HG02623 (cell line): ENCODE measurements around the gene ALAS1.

ENCODE experiments used
- ATAC-seq: cut with Tn5 transposase; IDR thresholded peaks from one replicate; pipeline ENCODE4 v1.9.1; 2021; ENCODE audit warnings: moderate library complexity; ENCODE audit not compliant: unreplicated experiment

Gene ALAS1

DNA sequence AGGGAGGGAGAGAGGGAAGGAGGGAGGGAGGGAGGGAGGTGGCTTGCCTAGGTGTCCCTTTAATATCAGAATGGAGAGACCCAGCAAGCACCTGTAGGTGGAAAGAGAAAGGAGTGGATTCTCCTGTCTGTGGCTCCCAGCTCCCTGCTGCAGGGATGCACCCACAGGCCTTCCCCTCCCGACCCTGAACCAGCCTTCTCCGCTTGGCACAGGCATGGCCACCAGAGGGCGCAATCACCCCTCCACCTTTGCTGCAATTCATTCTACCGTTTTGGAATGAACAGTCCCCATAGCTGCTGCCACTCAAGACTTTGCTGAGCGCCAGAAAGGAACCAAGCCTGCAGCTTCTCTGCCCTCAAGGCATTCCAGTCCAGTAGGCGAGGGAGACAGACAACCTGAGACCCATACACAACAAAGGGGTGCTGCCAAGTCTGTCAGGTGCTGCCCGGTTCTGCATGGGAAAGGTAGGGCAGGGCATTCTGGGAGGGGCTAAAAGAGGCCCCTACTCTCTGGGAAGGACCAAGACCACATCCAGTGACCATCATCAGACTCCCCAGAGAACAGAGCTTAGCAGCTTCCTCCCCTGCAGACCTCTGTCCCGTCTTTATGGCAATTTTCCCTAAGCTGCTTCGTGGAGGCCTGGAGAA, 22.5 kb downstream of the ALAS1 start:
- no peak for ATAC-seq

DNA sequence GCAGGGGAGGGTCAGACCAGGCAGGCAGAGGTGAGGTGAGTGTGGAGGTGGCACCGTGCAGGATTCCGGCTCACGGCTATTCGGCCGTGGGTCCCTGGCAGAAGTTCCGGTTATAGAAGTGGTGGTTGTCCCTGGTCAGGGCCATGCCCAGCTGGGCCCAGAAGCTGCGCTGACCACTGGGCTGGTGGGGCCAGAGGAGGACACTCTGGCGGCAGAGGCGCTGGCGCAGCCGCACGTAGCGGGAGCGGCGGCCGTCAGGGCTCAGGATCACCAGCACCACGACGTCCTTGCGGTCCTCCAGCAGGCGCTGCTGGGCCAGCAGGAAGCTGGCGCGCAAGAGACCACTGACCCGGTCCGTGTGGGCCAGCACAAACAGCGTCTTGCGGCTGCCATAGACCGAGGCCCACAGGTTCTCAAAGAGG, 23.2 kb downstream of the ALAS1 start:
- ATAC-seq = no peak

- ATAC-seq = no peak
These were observed 23.8 kb downstream of the ALAS1 start for GRCh38 chr3:52221563-52222318.

GRCh38 chr3:52222319-52223221, 24.6 kb downstream of the ALAS1 start:
- ATAC-seq = no peak

GRCh38 chr3:52223449-52224408, 25.8 kb downstream of the ALAS1 start:
- ATAC-seq = no peak

DNA sequence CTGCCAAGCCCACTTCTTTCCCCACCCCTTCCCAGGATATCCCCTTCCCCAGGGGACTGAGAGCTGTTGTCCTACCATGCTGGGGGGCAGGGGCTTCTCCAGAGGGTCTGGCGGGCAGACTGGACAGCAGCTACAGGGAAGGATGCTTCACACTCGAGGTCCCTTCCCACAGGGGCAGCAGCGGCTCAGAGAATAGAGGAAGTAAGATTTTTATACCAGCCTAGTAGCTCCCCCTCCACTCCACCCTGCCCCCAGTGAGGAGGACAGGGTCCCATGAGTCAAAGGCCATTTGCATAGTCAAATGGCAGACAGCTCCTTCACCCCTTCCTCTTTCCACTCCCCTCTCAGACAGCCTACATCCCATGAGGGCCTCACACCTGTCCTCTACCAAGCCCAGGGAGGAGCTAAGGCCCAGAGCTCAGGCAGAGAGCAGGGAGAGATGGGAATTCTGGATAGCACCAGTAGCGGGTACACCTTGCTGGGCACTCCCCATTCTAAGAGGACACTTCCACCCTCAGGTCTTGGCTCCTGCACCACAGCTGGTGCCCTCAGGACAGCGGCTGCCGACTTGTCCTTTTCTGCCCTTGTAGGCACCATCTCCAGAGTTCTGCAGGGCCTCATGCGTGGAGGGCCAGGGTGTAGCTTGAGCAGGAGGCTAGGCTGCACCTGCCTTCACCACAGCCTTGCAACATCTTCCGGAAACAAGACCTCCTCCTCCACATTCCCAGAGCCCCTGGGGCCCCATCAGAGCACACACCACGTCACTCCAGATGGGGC, 27.7 kb downstream of the ALAS1 start, which contains the start of gene TLR9:
Gene TLR9, minus strand, starts transcription at position 194 of the 777 bp plus-strand sequence. Its CDS starts 116 bp downstream, at position 78.
- peak; percentile 79 for ATAC-seq

DNA sequence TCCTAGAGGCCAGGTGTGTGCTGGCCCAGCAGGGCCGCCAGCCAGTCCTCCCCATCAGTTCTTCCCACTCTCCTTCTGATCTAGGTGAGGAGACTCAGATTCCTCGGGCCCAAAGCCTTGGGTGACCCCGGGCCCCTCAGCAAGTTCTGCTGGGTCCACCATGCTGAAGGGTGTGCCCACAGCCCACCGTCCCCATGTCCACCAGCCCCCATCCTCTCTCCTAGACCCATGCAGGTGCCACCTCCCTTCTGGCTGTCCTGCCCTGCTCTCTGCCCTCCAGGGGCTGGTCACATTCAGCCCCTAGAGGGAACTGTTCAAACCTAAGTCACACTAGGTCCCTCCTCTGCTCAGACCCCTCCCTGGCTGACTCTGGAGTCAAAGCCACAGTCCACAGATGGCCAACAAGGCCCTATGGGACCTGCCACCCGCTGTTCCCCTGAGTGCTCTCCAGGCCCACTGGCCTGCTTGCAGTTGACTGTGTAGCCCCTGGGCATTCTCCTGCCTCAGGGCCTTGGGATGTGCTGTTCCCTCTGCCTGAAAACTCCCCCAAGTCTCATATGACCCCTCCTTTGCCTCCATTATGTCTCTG, 28.4 kb downstream of the ALAS1 start:
- peak; percentile 6 for ATAC-seq

- no peak for ATAC-seq
These were observed 29.2 kb downstream of the ALAS1 start for GRCh38 chr3:52227117-52227516.

DNA sequence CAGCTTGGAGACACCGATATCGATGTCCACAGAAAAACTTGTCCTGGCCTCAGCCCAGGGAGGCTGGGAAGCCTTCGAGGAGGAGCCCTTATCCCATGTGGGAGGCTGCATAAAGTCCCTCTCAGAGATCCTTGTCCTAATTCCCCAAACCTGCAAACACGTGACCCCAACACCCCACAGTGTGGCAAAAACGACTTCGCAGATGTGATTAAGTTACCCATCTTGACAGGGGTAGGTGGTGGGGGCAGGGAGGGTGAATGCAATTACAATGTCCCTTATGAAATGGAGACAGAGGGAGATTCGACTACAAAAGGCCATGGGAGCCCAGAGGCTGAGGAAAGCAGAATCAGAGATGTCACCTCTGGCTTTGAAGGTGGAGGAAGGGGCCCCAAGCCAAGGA, 29.8 kb downstream of the ALAS1 start:
- ATAC-seq = no peak

DNA sequence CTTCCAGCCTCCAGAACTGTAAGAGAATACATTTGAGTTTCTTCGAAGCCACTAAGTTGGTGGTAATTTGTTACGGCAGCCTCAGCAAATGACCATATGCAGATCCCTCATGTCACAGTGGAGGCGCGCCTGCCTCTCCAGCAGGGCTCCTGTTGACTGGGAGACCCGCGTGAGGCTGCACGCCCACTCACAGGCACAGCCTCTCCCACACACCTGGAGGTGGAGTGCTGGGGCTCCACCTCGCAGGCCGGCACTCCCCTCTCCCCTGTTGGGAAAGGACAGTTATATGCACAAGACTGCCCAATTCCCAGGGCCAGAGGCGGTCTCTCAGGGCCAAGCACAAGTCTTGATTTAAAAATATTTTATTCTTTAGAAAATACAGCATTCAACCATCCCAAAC, 30.3 kb downstream of the ALAS1 start:
- ATAC-seq = no peak

DNA sequence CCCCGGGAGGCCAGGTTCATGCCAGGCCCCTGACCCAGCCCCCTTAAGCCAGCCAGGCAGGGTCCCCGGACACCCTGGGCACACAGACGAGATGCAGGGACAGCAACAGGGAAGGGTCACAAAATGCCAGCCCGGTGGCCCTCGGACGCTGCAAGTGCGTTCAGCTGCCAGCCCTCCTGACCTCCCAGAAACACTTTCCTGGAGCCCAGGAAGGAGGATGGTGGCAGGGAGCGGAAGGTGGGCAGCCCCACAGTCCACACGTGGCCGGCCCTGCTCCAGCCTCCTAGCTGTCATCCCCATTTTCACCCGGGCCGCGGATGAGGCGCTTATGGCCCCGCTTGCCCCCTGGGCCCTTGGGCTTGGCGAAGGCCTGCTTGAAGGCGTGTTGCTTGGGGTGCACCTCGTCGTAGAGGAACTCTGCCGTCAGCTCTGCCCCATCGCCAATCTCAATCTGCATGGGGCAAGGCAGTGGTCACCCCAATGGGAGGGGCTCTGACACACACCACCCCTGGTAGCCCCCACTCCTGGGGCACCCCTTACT, 30.9 kb downstream of the ALAS1 start:
- ATAC-seq = no peak

- ATAC-seq = no peak
These were observed 31.7 kb downstream of the ALAS1 start for GRCh38 chr3:52229656-52230055.

- ATAC-seq = no peak
These were observed 32.5 kb downstream of the ALAS1 start for GRCh38 chr3:52230461-52230860.

- no peak for ATAC-seq
These were observed 33.0 kb downstream of the ALAS1 start for GRCh38 chr3:52230889-52231499.

DNA sequence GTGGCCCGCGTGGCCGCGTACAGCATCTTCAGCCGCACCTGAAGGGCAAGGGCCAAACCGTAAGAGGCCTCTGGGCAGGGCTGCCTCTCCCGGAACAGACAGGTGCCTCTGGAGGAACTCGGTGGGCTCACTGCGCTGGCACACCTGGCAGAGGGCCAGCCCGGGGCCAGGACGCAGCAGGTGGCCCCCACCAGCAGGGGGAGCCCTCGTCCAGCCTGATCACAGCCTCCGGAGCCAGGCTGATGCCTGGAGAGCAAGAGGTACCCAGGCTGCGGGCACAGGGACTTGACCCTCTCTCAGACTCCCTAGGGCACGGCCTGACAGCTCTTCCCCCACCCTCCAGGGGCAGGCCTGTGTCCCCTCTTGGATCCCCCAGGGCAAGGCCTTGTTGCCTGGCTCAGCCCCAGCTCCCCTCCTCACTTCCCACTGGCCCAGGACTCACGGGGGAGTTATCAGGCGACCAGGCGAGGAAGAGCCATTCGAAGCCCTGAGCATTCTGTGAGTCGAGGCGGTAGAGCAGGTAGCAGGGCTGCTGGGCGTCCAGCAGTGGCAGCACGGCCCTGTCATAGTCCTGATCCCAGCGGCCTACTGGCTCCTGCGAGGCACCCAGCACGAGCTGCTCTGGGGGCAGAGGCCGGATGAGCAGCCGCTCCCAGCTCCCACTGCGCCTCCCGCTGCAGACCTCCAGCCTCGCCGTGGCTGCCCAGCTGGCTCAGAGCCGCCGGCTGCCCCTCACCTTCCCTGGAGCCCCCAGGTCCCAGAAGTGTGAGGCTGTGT, 33.7 kb downstream of the ALAS1 start:
- peak; percentile 45 for ATAC-seq

GRCh38 chr3:52232279-52233107, 34.5 kb downstream of the ALAS1 start:
- no peak for ATAC-seq

DNA sequence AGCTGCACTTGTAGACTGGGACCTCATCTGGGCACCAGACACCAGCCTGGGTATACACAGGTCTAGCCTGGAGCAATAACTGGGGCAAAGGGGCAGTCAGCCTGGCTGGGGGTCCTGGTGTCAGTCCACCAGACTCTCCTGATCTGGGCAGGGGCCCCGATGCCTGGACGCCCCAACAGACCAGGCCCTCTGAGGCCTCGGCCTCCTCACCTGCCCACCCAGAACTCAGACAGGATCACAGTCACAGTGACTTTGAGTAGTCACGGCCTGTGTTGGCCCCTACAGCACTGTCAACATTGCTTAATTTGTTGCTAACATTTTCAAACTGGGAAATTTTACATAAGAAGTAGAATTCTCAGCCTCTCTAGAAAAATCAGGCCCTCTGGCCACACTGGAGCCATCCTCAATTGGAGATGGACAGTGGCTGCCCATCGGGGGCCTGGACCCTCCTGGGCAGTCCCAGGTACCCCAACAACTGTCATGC, 35.2 kb downstream of the ALAS1 start:
- no peak for ATAC-seq
